Panc1 (cell line): ENCODE measurements around the gene TIMP3. TPM values are rescaled to one million over a fixed set of nuclear protein-coding genes. Genes with fewer than 3 reads are reported as not detected.

Experiments
- ATAC-seq: fragments of 200-7000 bp; cut with Tn5 transposase; 2 replicates; pipeline ENCODE4 v1.9.1; 2020; ENCODE audit warnings: mild to moderate bottlenecking, moderate library complexity
- BruUV-seq: library from RNA; stranded (reverse); fragments of 400-500 nt; replicated peaks from 2 replicates; lab custom pipeline; 2021; lab: Mats Ljungman, UMichigan
- CTCF ChIA-PET: fragments of 300-600 bp; sonication (Branson Sonifier 250); formaldehyde crosslinking; loops from one replicate; lab custom pipeline; 2022; ENCODE audit warnings: antibody characterized with exemption; lab: Charles Lee
- POLR2A ChIA-PET: fragments of 300-600 bp; sonication (Branson Sonifier 250); formaldehyde crosslinking; loops from one replicate; lab custom pipeline; 2022; ENCODE audit warnings: antibody characterized with exemption; lab: Charles Lee
- DNase-seq: peaks from one replicate; pipeline ENCODE4 v3.0.0-alpha.2; 2010; ENCODE audit warnings: low read depth, low spot score
- H3K27ac ChIP-seq: 2 replicates; pipeline ENCODE4 v1.5.1; 2011; ENCODE audit warnings: mild to moderate bottlenecking, low read length, inconsistent platforms
- H3K27me3 ChIP-seq: fragments of 200-500 bp; sonication (Bioruptor generic); 2 replicates; pipeline ENCODE4 v1.6.0; 2014; ENCODE audit warnings: low read length, inconsistent platforms; ENCODE audit not compliant: control insufficient read depth, insufficient read depth
- H3K36me3 ChIP-seq: fragments of 200-500 bp; sonication (Bioruptor generic); 2 replicates; pipeline ENCODE4 v1.5.1; 2014; ENCODE audit warnings: inconsistent platforms, mild to moderate bottlenecking, low read length, moderate library complexity; ENCODE audit not compliant: control insufficient read depth, insufficient read depth
- H3K4me1 ChIP-seq: 2 replicates; pipeline ENCODE4 v1.5.1; 2011; ENCODE audit warnings: inconsistent platforms, mild to moderate bottlenecking, low read length, moderate library complexity; ENCODE audit not compliant: control insufficient read depth, insufficient read depth
- H3K4me3 ChIP-seq, 2 experiments: 2 replicates each; pipeline ENCODE4 v1.5.1; 2011 to 2012; ENCODE audit warnings: low read depth in 2 of 2, low read length in 2 of 2, mild to moderate bottlenecking in 2 of 2, inconsistent platforms in 1 of 2, moderate library complexity in 1 of 2
- H3K9me3 ChIP-seq: fragments of 200-500 bp; sonication (Bioruptor generic); 2 replicates; pipeline ENCODE4 v1.5.1; 2014; ENCODE audit warnings: low read depth, mild to moderate bottlenecking, inconsistent platforms, low read length, moderate library complexity; ENCODE audit not compliant: control insufficient read depth, insufficient read depth
- POLR2AphosphoS5 ChIP-seq: IDR thresholded peaks from 2 replicates; pipeline ENCODE4 v1.6.1; 2012; ENCODE audit warnings: mild to moderate bottlenecking, low read depth, low read length, moderate library complexity
- REST ChIP-seq, 2 experiments: IDR thresholded peaks; 2 replicates each; pipeline ENCODE4 v1.6.1; 2011 to 2012; ENCODE audit warnings: low read depth in 2 of 2, control low read depth in 1 of 2, low read length in 1 of 2, mild to moderate bottlenecking in 1 of 2, moderate library complexity in 1 of 2; ENCODE audit not compliant: insufficient read depth in 1 of 2
- SIN3A ChIP-seq: IDR thresholded peaks from 2 replicates; pipeline ENCODE4 v1.6.1; 2012; ENCODE audit warnings: low read depth, mild to moderate bottlenecking, low read length, moderate library complexity, borderline replicate concordance; ENCODE audit not compliant: insufficient read depth
- TCF7L2 ChIP-seq: IDR thresholded peaks from 2 replicates; pipeline ENCODE4 v1.6.1; 2011; ENCODE audit warnings: mild to moderate bottlenecking, low read depth, low read length, inconsistent platforms
- in situ Hi-C: cut with HindIII; loops from 2 replicates; pipeline ENCODE4 v1.10.0; 2016; ENCODE audit warnings: low sequenced_read_pairs, low pct_unique_long_range_greater_than_20kb
- intact Hi-C: fragments of 100-400 bp; cut with micrococcal nuclease; formaldehyde crosslinking; loops from one replicate; pipeline ENCODE4 v1.10.0; 2022; ENCODE audit not compliant: unreplicated experiment
- total RNA-seq: library from RNA; stranded (reverse); gene quantifications from one replicate; pipeline ENCODE4 v1.2.1, GENCODE V29; 2021; ENCODE audit not compliant: unreplicated experiment
- TF ChIP-seq, protein P1 (sequence below): fragments of 450-650 bp; IDR thresholded peaks from 2 replicates; pipeline ENCODE4 v1.5.1; 2017; ENCODE audit warnings: mild to moderate bottlenecking

The TIMP3 gene
- total RNA-seq, 1 experiment from 2014 or later = 0.67 TPM

GRCh38 chr22:32810555-32811133 lies 9.1 kb downstream of the TIMP3 start:
- no peak overlapping the region for H3K27ac ChIP-seq
- BruUV-seq = no TSS peak
- TF ChIP-seq REST (IDR thresholded peaks at IDR 0.05; ENCODE audit: insufficient read depth in 1 of 2, low read depth in 2 of 2, low read length in 1 of 2) = no peak
- no peak for TF ChIP-seq SIN3A
- no peak for TF ChIP-seq POLR2AphosphoS5
- TF ChIP-seq TCF7L2 = no peak
- TF ChIP-seq, protein P1, sequence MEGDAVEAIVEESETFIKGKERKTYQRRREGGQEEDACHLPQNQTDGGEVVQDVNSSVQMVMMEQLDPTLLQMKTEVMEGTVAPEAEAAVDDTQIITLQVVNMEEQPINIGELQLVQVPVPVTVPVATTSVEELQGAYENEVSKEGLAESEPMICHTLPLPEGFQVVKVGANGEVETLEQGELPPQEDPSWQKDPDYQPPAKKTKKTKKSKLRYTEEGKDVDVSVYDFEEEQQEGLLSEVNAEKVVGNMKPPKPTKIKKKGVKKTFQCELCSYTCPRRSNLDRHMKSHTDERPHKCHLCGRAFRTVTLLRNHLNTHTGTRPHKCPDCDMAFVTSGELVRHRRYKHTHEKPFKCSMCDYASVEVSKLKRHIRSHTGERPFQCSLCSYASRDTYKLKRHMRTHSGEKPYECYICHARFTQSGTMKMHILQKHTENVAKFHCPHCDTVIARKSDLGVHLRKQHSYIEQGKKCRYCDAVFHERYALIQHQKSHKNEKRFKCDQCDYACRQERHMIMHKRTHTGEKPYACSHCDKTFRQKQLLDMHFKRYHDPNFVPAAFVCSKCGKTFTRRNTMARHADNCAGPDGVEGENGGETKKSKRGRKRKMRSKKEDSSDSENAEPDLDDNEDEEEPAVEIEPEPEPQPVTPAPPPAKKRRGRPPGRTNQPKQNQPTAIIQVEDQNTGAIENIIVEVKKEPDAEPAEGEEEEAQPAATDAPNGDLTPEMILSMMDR = no peak
- ChIA-PET CTCF (no interaction called here), POLR2A (no interaction called here)
- no peaks in the 10 kb centered on the region for H3K4me1 ChIP-seq
- H3K27me3 ChIP-seq = no peaks in the 10 kb centered on the region; the same call in 1 of the 2 replicates
- in situ Hi-C loops (no loop called here), intact Hi-C loops (no loop called here)
- H3K9me3 ChIP-seq = no peaks in the 10 kb centered on the region
- DNase-seq (no peak), ATAC-seq (no peak)
- no peaks in the 10 kb centered on the region for H3K36me3 ChIP-seq
- H3K4me3 ChIP-seq = no peak overlapping the region

- TF ChIP-seq, protein P1 = no peak
- TF ChIP-seq POLR2AphosphoS5 (no peak), SIN3A (no peak), REST (IDR thresholded peaks at IDR 0.05; ENCODE audit: insufficient read depth in 1 of 2, low read depth in 2 of 2, low read length in 1 of 2) (no peak), TCF7L2 (no peak)
- Histone ChIP-seq H3K27ac (no peak overlapping the region), H3K4me1 (no peaks in the 10 kb centered on the region), H3K4me3 (no peak overlapping the region), H3K9me3 (no peaks in the 10 kb centered on the region), H3K36me3 (no peaks in the 10 kb centered on the region), H3K27me3 (no peaks in the 10 kb centered on the region; the same call in 1 of the 2 replicates)
- in situ Hi-C loops (no loop called here), intact Hi-C loops (no loop called here)
- no TSS peak for BruUV-seq
- ChIA-PET CTCF (no interaction called here), POLR2A (no interaction called here)
- no peak for ATAC-seq
- DNase-seq = no peak
Observed at GRCh38 chr22:32811788-32812545, 10.5 kb downstream of the TIMP3 start.
